HG02623 (cell line): ENCODE results near the gene YPEL1.
"Not testable (repeated sequence)": the region's sequence is repeated elsewhere in the genome, so short reads cannot be mapped to it uniquely, and the experiment has no call there.

Experiments used
- ATAC-seq: cut with Tn5 transposase; IDR thresholded peaks from one replicate; pipeline ENCODE4 v1.9.1; 2021; ENCODE audit warnings: moderate library complexity; ENCODE audit not compliant: unreplicated experiment

Gene YPEL1

GRCh38 chr22:21700822-21701221 lies 34.8 kb downstream of the YPEL1 start:
- ATAC-seq = no peak

DNA sequence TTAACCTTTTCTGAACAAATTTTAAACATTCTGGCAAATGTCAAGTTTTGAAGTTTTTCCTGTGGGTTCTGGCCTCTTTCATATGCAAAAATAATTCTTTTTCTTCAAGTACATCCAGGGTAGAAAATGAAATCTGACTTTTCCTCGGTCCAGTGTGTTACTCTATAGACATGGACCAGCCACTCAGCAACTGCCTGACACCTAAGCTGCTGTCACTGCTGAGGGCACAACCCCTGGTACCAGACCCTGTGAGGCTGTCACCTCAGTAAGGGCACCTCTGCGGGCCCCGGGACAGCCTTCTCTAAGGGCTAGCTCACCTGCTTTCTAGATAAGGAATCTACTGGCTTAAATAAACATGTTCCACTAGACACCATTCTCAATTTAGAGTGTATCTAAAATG lies 36.0 kb downstream of the YPEL1 start:
- no peak for ATAC-seq

- ATAC-seq = no peak
Measured at GRCh38 chr22:21698430-21699329, 36.9 kb downstream of the YPEL1 start.

DNA sequence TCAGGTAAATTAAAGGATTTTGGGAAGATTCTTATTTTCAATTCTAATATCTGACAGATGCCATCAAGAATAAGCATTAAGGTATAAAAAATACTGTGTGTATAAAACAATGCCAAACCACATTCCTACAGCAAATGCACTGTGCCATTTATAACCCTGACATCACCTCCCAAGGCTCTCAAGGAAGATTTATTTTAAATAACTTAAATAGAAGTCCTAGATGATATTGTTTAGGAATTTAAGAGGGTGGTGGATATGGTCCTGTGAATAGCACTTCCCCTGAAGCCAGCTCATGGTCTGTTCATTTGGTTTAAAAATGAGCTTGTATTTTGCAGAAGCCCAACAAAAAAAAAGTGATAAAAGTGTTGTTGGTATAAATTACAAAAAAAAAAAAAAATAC lies 37.7 kb downstream of the YPEL1 start:
- no peak for ATAC-seq

GRCh38 chr22:21697021-21697771 lies 38.4 kb downstream of the YPEL1 start:
- ATAC-seq = no peak

GRCh38 chr22:21696115-21696514 lies 39.5 kb downstream of the YPEL1 start:
- no peak for ATAC-seq

GRCh38 chr22:21695430-21696085 lies 40.0 kb downstream of the YPEL1 start:
- ATAC-seq = no peak

- ATAC-seq = no peak
Measured at GRCh38 chr22:21694795-21695429, 40.7 kb downstream of the YPEL1 start.

DNA sequence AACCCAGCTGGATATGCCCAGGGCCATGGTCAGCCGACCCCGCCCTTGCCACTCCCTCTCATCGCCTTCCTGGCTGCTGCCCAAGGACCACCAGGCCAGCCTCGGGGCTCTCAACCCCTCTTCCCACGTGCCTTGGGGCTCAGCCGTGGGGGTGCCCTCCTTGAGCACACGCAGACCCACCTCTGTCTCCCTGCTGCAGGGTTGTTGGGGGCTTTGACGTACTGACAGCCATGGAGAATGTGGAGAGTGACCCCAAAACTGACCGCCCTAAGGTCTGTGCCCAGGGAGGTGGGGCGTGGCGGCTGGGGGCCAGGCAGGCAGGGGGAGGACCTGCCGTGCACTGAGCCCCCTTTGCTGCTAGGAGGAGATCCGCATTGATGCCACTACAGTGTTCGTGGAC lies 41.2 kb downstream of the YPEL1 start:
- no peak for ATAC-seq

DNA sequence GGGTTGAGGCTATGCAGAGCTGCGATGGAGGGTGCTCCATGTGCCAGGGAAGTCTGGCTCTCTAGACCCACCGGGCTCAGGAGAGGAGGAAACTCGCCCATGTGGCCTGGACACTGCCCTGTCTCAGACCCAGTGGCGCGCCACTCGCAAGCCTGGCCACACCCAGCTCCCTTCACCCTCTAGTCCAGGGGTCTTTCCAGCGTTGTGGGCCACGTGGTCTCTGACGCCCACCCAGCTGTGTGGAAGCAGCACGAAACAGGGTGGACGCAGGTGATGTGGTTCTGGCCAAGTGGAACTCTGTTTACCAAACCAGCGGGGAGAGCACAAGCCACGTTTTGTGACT lies 41.6 kb downstream of the YPEL1 start:
- ATAC-seq = no peak

GRCh38 chr22:21693333-21693998 lies 42.1 kb downstream of the YPEL1 start:
- no peak for ATAC-seq

GRCh38 chr22:21692856-21693255 lies 42.7 kb downstream of the YPEL1 start:
- not testable (repeated sequence) for ATAC-seq

GRCh38 chr22:21691816-21692215 lies 43.8 kb downstream of the YPEL1 start:
- no peak for ATAC-seq

DNA sequence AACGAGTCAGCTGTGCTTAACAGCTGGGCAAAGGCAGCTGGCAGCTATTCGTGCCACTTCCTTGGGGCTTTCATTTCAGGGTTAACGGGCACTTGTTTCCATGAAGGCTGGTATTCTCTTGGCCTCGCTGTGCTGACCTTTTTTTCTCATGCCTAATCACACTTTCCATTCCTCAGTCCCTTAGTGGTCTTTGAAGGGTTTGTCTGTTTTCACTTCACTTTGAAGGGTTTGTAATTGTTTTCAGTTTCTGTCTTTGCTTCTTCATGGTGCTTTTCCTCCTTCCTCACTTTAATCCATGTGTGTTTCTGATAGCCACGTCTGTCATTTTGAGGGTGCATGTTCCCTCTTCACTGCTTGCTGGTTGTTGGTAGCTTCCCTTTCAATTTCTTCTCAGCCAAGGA lies 45.2 kb downstream of the YPEL1 start:
- ATAC-seq = no peak

GRCh38 chr22:21688706-21689381 lies 46.8 kb downstream of the YPEL1 start:
- ATAC-seq = no peak

DNA sequence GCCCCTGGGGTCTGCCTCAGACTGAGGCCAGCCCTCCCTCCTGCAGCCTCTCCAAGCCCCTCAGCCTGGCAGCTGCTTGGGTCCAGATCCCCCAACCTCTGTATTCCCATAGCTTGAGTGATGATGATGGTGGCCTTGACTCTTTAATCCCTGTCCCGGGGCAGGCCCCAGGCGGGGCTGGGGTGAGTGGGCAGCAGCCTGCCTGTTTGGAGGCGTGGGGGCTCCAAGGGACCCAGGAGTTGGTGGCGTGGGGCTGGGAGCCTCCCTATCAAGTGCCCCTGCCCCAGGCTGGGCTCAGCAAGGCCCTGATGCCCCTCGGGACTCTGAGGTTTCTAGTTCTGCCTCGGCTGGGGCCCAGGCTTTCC lies 47.3 kb downstream of the YPEL1 start:
- no peak for ATAC-seq

GRCh38 chr22:21687685-21688259 lies 47.8 kb downstream of the YPEL1 start:
- ATAC-seq = no peak

DNA sequence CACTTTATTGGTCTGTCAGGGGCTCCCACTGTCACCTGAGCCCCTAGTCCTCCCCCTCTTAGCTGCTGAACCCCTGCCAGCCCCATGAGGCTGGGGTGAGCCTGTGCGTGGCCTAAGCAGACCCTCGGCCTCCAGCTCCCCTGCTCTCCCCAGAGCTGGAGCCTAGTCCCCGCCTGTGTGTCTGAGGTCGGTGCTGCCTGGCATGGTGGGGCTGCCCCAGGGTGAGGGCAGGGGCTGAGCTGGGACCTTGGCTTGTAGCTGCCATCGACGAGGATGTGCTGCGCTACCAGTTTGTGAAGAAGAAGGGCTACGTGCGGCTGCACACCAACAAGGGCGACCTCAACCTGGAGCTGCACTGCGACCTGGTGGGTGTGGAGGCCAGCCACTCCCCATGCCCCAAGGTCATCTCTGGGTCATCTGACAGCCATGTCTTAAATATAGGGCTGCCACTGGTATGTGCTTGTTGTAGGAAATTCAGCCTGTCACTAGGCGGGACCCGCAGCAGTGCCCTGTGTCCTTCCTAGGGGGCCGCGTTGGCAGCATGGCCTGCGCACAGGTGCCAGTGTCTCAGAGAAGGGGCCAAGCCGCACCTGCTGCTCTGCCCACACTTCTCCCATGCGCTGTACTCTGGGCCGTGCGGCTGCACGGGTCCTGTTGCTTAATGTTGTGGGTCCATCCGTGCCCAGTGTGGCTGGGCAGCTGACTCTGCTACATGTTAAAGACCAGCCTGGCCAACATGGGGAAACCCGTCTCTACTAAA lies 48.8 kb downstream of the YPEL1 start:
- no peak for ATAC-seq

GRCh38 chr22:21686193-21686608 lies 49.4 kb downstream of the YPEL1 start:
- ATAC-seq = no peak
